GM18526 (cell line): ENCODE data around the gene ALCAM.

Source experiments
- POLR2A ChIP-seq: IDR thresholded peaks from 3 replicates; pipeline ENCODE4 v1.6.1; 2011; ENCODE audit not compliant: insufficient read length; ENCODE audit errors: extremely low read depth

Gene ALCAM

GRCh38 chr3:105430455-105430854 lies 63.7 kb downstream of the ALCAM start:
- TF ChIP-seq POLR2A: no peak

DNA sequence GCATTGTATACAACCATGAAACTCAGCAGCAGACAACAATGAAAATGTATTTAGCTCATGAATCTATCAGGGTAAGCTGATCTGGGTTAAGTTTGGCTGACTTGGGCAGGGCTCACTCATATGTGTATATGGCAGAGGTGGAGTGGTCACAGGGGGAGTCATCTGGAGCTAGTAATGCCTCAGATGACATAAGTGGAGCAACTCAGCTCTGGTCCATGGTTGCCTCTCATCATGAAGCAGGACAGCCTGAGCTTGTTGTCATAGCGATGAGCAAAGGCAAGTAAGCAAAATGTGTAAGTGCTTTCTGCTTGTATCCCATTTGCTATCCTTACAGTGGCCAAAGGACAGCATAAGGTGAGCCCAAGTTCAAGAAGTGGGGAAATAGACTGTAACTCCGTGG lies 64.5 kb downstream of the ALCAM start:
- TF ChIP-seq POLR2A: no peak

- no peak for TF ChIP-seq POLR2A
Measured at GRCh38 chr3:105435277-105435676, 68.6 kb downstream of the ALCAM start.

- no peak for TF ChIP-seq POLR2A
Measured at GRCh38 chr3:105436687-105437086, 70.0 kb downstream of the ALCAM start.

GRCh38 chr3:105440113-105440512 lies 73.4 kb downstream of the ALCAM start:
- TF ChIP-seq POLR2A: no peak

GRCh38 chr3:105444725-105445124 lies 78.0 kb downstream of the ALCAM start:
- TF ChIP-seq POLR2A: no peak

DNA sequence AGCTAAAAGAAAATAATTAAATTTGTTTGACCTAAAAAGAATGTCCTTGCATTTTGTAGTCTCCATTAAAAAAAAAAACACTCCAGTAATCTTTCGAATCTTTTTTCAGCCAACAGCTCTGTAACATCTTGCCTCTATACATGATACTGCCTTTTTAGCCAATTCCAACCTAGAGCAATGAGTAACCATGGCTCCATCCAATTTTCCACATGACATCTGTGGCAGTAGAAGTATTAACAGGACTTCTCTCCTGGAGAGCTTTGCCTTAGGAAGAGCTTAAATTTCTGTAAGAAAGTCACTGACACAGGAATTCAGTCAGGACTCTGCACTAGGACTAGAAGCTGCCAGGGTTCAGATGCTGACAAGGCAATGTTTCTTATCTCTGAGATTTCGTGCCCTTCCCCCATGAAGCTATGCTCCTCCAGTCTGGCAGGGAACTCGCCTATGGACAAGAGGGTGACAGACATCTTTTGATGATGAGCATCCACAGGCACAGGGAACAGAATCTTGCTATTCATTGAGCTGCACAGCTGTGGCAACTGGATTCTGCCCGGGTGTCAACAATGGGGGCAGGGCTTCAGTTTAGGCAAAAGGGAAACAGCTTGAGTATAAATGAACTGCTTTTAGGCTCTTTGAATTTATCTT lies 81.8 kb downstream of the ALCAM start:
- TF ChIP-seq POLR2A: no peak

- no peak for TF ChIP-seq POLR2A
Measured at GRCh38 chr3:105449414-105449813, 82.7 kb downstream of the ALCAM start.

DNA sequence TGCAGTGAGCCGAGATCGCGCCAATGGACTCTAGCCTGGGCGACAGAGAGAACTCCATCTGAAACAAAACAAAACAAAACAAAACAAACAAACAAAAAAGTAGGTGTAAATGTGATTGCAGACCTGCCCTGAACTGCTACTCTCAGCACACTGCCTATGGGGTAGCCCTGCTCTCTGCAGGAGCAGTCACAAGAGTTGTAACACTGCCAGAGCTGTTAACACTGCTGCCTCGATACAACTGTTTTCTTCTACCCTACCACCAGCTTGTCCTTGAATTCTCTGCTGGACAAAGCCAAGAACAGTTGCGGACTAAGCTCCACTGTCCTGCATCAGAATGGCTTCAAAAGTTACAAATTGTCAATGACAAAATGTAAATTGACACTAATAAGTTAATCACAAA lies 89.3 kb downstream of the ALCAM start:
- no peak for TF ChIP-seq POLR2A

DNA sequence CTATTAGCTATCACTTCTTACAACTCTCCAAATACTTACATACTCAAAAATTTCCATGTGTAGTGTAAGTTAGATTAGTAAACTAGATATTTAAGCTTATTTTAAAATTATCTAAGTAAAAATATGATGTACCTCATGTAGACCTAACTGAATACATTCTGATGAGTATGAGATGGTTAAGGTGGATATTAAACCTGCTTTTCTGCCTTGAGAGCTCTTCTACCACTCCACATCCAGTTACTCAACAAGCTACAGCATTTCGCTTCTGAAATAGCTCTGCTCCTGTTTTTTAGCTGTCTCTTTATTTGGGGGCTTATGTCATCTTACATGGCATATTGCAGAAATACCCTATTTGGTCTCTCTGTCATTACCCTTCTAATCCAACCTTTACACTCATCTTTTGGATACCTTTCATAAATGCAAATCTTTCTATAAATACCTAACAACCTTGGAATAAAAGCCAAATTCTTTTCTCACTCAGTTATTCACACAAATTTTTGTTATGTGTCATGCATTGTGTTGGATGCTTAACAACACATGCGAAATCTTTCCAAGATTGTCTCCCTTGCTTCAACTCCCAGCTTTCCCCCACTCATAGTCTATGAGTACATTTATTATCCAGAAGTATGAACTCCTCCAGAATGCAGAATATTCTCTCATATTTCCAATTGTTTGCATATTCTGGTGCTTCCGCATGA lies 92.0 kb downstream of the ALCAM start:
- no peak for TF ChIP-seq POLR2A

DNA sequence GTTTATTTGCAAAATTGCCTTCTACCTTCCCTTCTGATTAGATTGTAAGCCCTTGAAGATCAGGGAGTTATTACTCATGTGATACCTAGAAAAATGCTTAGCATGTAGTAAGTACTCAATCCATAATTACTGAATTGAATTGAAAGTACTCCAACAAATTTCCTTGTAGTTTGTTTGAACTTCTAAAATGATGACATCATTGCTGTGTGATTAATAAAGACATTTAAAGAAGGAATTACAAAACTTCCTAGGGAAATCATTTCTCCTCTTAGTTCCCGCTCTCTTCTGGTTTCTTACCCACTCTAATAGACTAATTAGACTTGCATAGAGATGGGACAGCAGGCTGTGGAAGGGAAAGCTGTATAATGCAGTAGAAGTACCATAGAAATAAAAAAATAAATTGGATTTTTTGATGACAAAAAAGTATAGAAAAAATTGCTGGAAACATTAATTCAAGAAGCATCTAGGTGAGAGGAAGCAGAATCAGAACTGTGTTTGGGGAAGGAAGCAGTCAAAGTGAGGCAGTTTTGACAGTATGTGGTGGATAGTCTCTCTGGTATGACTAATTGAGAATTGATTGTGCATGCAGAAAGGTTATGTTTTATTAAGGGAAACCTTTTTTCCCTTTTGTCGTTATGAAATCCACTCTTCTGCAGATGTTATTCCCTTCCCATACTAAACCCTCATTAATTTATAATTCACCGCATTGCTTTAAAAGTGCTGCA lies 93.0 kb downstream of the ALCAM start:
- TF ChIP-seq POLR2A: no peak

DNA sequence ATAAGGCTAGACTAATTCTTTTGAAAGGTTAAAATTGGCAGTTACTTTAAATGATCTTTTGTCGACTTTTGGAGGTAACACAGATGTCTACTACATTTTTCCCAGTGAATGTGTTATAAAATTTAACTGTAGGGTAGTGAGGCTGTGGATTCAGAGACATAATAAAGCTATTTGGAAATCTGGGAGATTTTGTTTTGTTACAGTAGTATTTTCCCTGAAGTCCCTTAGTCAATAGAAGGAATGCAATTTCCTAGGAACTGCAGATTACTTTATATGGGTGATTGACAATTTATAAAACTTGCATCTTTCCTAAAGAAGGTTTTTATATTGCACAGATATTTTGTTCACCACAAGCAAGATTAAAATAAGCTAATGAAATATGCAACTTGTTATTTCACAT lies 96.9 kb downstream of the ALCAM start:
- TF ChIP-seq POLR2A: no peak

GRCh38 chr3:105465251-105465853 lies 98.6 kb downstream of the ALCAM start:
- TF ChIP-seq POLR2A: no peak

DNA sequence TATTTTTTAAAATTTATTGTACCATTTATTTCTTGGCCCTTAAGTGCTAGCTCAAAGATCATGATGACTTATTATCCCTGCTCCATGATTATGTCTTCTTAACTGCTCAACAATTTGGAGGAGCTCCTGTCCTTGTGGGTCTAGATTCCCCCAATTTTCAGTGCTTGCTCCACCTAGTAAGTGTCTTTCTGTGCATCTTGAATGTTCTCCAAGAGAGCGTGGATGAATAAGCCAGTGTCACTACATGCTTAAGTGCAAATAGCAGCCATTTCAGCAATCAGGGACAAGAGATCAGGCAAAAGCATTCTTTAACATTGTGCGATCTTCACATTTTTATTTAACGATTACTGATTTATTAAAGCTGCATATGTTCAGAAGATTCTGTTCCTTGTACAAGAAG lies 99.4 kb downstream of the ALCAM start:
- no peak for TF ChIP-seq POLR2A

GRCh38 chr3:105466495-105467404 lies 100.0 kb downstream of the ALCAM start:
- TF ChIP-seq POLR2A: no peak
